ENCODE data around the gene TRABD2A.

The TRABD2A gene

GRCh38 chr2:84881581-84882413 lies 913 bp upstream of the TRABD2A start:
- Histone ChIP-seq H3K4me3 (ENCODE audit: low read length) (peak overlapping the region; percentile 72), H3K9me3 (replicated peaks; ENCODE audit: insufficient read depth, low read length) (no peaks in the 10 kb centered on the region), H3F3A (ENCODE audit: insufficient read depth, low read length) (0 out of 2 replicates have a peak, but pooled peaks cover 2% of the 10 kb centered on the region), H3K4me1 (ENCODE audit: low read length) (0 out of 2 replicates have a peak, but pooled peaks cover 4% of the 10 kb centered on the region), H3K36me3 (replicated peaks; ENCODE audit: insufficient read depth, low read length) (no peaks in the 10 kb centered on the region), H3K9me2 (replicated peaks; ENCODE audit: insufficient read depth, low read length) (no peaks in the 10 kb centered on the region), H3K27me3 (replicated peaks; ENCODE audit: insufficient read depth, low read length) (peaks cover 22% of the 10 kb centered on the region), H3K79me2 (ENCODE audit: low read length) (no peaks in the 10 kb centered on the region), H3K4me2 (ENCODE audit: low read depth, low read length) (peak overlapping the region; percentile 95), H4K20me1 (ENCODE audit: insufficient read depth, low read length) (no peaks in the 10 kb centered on the region), H3K9ac (ENCODE audit: low read length) (peak overlapping the region; percentile 29; the same call in 1 of the 2 replicates), H2AFZ (ENCODE audit: low read length) (peak overlapping the region; percentile 74), H3K27ac (ENCODE audit: low read length) (no peak overlapping the region)
- TF ChIP-seq EZH2 (optimal IDR thresholded peaks at IDR 0.05; ENCODE audit: low read depth, low read length) (no peak), CTCF (IDR thresholded peaks at IDR 0.05; ENCODE audit: low read length) (peak; percentile 75)
- peak; percentile 90 for DNase-seq

- peak overlapping the region; percentile 72 for H3K4me3 ChIP-seq (ENCODE audit: low read length)
- H3K9me2 ChIP-seq (replicated peaks; ENCODE audit: insufficient read depth, low read length), result no peaks in the 10 kb centered on the region
- DNase-seq, result no peak
- H3K27ac ChIP-seq (ENCODE audit: low read length), result no peak overlapping the region
- peak overlapping the region; percentile 86 for H2AFZ ChIP-seq (ENCODE audit: low read length)
- H3K9ac ChIP-seq (ENCODE audit: low read length), result peak overlapping the region; percentile 25; the same call in 1 of the 2 replicates
- H3K4me2 ChIP-seq (ENCODE audit: low read depth, low read length), result peak overlapping the region; percentile 95
- no peaks in the 10 kb centered on the region for H3K79me2 ChIP-seq (ENCODE audit: low read length)
- TF ChIP-seq EZH2phosphoT487 (IDR thresholded peaks at IDR 0.05; ENCODE audit: low read length), result no peak
- no peak for TF ChIP-seq EZH2 (optimal IDR thresholded peaks at IDR 0.05; ENCODE audit: low read depth, low read length)
- no peak for TF ChIP-seq CTCF (IDR thresholded peaks at IDR 0.05; ENCODE audit: low read length)
- H3K9me3 ChIP-seq (replicated peaks; ENCODE audit: insufficient read depth, low read length), result no peaks in the 10 kb centered on the region
- 0 out of 2 replicates have a peak, but pooled peaks cover 4% of the 10 kb centered on the region for H3K4me1 ChIP-seq (ENCODE audit: low read length)
- H4K20me1 ChIP-seq (ENCODE audit: insufficient read depth, low read length), result no peaks in the 10 kb centered on the region
- no peaks in the 10 kb centered on the region for H3K36me3 ChIP-seq (replicated peaks; ENCODE audit: insufficient read depth, low read length)
- H3K27me3 ChIP-seq (replicated peaks; ENCODE audit: insufficient read depth, low read length), result peaks cover 22% of the 10 kb centered on the region
- H3F3A ChIP-seq (ENCODE audit: insufficient read depth, low read length), result 0 out of 2 replicates have a peak, but pooled peaks cover 2% of the 10 kb centered on the region
These were observed 564 bp downstream of the TRABD2A start for GRCh38 chr2:84880395-84880644.

- Histone ChIP-seq H3K9me2 (replicated peaks; ENCODE audit: insufficient read depth, low read length) (no peaks in the 10 kb centered on the region), H3K27ac (ENCODE audit: low read length) (no peak overlapping the region), H4K20me1 (ENCODE audit: insufficient read depth, low read length) (no peaks in the 10 kb centered on the region), H3K79me2 (ENCODE audit: low read length) (no peaks in the 10 kb centered on the region), H3K4me1 (ENCODE audit: low read length) (0 out of 2 replicates have a peak, but pooled peaks cover 4% of the 10 kb centered on the region), H3K4me3 (ENCODE audit: low read length) (peak overlapping the region; percentile 72), H3K36me3 (replicated peaks; ENCODE audit: insufficient read depth, low read length) (no peaks in the 10 kb centered on the region), H2AFZ (ENCODE audit: low read length) (peak overlapping the region; percentile 86), H3K4me2 (ENCODE audit: low read depth, low read length) (peak overlapping the region; percentile 95), H3K9ac (ENCODE audit: low read length) (peak overlapping the region; percentile 25; the same call in 1 of the 2 replicates), H3F3A (ENCODE audit: insufficient read depth, low read length) (0 out of 2 replicates have a peak, but pooled peaks cover 2% of the 10 kb centered on the region), H3K9me3 (replicated peaks; ENCODE audit: insufficient read depth, low read length) (no peaks in the 10 kb centered on the region), H3K27me3 (replicated peaks; ENCODE audit: insufficient read depth, low read length) (peaks cover 22% of the 10 kb centered on the region)
- TF ChIP-seq EZH2phosphoT487 (IDR thresholded peaks at IDR 0.05; ENCODE audit: low read length) (no peak), CTCF (IDR thresholded peaks at IDR 0.05; ENCODE audit: low read length) (no peak), EZH2 (optimal IDR thresholded peaks at IDR 0.05; ENCODE audit: low read depth, low read length) (no peak)
- DNase-seq, result no peak
These were observed 1.1 kb downstream of the TRABD2A start for GRCh38 chr2:84879584-84880394.
